Ureter (tissue), 1 donor: ENCODE results near the gene APH1A. TPM values are rescaled to one million over a fixed set of nuclear protein-coding genes. Genes with fewer than 3 reads are reported as not detected.
"Not testable (repeated sequence)": the region's sequence is repeated elsewhere in the genome, so short reads cannot be mapped to it uniquely, and the experiment has no call there.

Source experiments
- DNase-seq: peaks from one replicate; pipeline ENCODE4 v3.0.0-alpha.2; 2020; ENCODE audit warnings: low spot score
- total RNA-seq: library from RNA; stranded (reverse); gene quantifications from one replicate; pipeline ENCODE4 v1.2.4, GENCODE V29; 2023
- donor health status: DM: yes; HTN: yes; CAD: no.

APH1A gene
- 133 TPM for total RNA-seq

DNA sequence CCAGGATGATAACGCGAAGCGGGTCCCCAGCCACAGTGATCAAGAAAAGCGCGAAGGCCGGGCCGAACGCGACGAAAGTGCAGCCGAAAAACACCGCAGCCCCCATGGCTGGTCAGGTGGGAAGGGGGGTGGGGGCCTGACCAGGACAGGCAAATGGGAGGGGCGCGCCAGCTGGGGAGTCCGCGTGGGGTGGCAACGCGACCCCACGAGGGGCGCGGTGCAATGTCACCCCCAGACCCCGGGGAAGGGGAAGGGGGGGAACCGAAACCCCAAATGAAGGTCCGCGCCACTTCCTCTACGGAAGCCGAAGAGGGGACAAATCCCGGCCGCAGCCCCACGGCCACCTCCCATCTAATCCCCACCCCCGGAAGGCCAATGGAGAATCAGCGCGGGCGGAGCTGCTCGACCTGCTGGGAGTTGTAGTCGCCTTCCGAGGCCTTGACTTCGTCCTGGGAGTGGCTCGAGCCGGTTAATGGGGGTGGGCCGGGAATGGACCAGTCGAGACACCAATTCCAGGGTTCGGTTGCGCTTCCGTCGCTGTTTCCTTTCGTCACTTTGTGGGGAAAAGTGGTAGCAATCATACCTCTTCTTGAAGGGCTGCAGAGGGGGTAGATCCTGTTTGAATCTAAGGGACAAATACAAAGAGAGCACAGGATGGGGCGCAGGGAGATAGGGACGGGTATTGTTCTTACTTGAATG lies at the start of gene APH1A:
Gene APH1A (minus strand): TSS at position 312 of the 699 bp plus-strand sequence. CDS start 206 bp downstream, at position 106.
- peak; percentile 98 for DNase-seq

DNA sequence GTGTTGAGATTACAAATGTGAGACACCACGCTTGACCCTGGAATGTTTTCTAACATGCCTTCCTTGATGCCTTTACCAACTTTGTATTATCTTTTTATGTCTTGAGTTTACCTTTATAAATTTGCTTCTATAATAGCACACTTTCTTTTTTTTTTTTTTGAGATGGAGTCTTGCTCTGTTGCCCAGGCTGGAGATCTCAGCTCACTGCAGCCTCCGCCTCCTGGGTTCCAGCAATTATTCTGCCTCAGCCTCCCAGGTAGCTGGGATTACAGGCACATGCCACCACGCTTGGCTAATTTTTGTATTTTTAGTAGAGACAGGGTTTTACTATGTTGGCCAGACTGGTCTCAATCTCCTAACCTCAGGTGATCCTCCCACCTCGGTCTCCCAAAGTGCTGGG lies 45.9 kb upstream of the APH1A start:
- DNase-seq: not testable (repeated sequence)

DNA sequence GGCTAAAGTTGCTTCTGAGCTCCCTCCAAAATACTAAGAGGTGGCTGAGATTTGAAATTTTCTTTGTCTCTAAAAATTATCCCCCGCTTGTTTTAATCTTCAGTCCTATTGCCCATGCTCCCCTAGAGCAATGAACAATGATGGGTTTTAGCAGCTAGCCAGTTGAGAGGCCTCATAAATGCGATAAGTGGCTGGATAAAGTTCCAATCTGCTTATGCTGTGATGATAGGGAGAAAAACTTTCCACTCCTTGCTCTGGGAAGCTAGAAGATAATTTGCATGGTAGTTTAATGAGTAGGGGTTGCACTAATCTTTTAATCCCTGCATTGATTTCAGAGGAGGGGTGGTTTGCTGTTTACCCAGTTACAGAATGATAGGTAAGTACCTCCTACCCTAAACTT lies 42.9 kb upstream of the APH1A start:
- DNase-seq: no peak

DNA sequence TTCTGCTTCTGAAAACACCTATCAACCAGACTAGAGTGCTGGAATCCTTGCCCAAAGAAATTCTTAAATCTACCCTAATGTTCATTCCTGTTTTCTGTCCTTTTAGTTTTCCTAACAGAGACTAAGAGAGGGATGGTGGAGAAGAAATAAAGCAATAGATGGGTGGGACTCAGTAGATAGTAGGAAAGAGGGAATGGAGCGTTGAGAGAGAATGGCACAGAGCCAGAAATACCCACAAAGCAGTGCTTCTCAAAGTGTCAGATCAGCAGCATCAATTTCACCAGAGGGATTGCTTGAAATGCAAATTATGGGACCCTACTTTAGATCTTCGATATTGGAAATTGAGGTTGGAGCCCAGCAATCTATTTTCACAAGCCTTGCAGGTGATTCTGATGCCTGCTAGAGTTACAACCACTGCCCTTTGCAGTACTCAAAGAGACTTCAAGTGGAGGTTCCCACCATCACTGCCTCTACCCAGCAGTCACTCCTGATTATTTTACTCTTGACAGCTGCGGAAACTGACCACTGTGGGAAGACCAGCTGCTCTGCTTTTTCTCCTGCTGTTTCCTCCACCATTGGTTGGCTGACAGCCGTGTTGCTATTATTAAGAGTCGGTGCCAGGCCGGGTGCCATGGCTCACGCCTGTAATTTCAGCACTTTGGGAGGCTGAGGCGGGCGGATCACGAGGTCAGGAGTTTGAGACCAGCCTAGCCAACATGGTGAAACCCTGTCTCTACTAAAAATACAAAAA lies 41.1 kb upstream of the APH1A start:
- no peak for DNase-seq

DNA sequence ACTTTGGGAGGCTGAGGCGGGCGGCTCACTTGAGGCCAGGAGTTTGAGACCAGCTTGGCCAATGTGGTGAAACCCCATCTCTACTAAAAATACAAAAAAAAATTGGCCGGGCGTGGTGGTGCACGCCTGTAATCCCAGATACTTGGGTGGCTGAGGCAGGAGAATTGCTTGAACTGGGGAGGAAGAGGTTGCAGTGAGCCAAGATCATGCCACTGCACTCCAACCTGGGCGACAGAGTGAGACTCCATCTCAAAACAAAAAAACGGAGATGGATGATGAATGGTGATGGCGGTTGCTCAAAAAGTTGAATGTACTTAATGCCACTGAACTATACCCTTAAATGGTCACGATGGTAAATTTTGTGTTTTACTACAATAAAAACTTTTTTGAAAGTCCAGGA lies 39.8 kb upstream of the APH1A start:
- not testable (repeated sequence) for DNase-seq

DNA sequence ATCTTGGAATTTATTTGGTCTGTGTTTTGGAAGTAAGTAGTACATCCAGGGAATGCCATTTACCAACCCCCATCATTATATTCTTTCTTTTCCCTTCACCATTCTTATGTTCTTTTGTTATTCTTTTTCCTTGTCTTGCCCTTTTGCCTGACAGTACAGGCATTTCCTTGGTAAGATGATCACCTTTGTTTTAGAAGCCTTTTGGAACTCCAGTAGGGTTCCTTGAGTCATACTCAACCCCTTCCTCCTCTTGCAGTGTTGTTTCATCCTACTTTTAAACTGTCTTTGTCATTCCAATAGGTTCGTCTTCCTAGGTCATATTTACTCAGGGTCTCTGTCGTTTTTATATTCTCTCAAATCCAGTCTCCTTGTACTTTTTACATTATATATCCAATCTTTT lies 34.1 kb upstream of the APH1A start:
- DNase-seq: no peak

DNA sequence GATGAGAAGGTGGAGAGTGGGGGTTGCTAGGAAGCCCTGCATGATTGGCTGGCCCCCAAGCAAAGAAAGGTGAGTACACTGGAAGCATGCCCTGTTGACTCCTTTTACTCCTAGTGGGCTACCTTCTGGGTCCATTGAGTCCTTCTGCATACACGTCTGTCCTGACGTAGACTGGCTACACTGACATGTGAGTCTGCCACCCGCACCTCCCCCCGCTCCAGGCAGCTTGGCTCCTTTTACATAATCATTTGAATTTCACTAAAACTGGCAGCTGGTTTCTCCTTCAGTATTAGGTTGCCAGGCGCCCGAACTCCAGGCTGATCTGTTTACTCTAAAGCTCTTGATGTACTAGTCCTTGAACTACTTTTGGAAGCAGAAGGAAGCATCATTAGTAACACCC lies 33.5 kb upstream of the APH1A start:
- DNase-seq: no peak

DNA sequence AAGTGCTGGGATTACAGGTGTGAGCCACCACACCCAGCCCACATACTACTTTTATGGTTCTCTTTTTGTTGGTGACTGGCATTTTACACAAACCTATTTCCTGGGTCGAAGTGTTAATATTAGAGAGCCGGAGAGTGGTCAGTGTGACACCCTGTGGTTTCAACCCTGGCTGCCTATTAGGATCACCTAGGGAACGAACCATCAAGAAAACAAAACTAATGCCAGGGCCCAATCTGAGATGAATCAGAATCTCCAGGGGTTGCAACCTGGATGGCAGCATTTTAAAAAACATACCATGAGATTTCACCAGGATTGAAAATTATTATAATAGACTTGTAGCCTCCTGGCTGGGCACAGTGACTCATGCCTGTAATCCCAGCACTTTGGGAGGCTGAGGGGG lies 30.9 kb upstream of the APH1A start:
- DNase-seq: no peak

DNA sequence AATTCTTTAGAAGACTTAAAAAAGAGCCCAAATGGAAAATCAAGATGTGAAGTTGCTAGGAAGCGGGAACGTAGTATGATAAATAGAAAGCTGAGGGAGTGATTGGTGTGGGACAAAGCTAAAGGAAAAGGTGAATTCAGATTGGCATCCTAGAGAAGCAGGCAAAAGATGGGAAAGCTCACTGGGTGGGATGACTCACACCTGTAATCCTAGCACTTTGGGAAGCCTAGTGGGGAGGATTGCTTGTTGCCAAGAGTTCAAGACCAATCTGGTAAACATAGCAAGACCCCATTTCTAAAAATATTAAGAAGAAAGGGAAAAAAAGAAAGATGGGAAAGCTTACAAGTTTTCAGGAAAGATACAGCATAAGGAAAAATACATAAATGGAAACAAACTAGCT lies 26.7 kb upstream of the APH1A start:
- no peak for DNase-seq

DNA sequence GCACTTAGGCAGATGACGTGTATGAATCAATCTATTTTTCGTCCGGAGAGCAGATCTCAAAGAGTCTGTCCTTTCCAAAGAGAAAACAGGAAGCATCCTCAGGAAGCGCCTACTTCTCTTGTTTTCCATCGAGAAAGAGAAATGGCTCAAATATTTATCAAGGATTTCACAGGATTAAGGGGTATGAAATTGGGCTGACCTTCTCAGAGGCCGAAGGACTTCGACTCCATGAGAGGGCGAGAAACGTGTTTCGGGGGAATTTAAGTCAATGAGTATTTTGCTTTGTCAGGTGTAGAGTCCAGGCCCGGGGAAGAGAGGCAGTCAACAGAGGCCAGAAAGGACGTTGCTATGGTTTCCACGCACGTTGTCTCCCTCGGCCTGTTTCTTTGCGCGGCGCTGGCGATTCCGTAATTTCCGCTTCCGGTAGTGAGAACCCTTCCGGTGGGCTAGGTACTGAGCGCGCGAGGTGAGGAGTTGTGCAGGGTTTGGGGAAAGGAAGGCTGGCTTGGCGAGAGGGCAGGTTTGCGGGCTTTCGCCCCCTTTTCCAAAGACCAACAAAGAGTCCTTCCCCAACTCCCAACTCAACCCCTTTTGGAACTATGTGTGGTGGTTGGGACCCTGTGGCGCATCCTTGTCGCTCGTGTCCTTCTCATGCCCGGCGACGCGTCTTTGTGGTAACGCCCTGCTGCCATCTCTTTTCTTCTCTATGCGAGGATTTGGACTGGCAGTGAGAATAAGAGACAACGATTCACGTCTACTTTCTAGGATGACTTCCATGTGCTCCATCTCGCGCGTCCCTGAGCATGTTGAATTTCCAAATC lies 24.8 kb upstream of the APH1A start, which contains the start of gene MRPS21:
Gene MRPS21 (plus strand): TSS at position 429 of the 821 bp plus-strand sequence. CDS start 506 bp downstream, outside the sequence.
- peak; percentile 92 for DNase-seq

DNA sequence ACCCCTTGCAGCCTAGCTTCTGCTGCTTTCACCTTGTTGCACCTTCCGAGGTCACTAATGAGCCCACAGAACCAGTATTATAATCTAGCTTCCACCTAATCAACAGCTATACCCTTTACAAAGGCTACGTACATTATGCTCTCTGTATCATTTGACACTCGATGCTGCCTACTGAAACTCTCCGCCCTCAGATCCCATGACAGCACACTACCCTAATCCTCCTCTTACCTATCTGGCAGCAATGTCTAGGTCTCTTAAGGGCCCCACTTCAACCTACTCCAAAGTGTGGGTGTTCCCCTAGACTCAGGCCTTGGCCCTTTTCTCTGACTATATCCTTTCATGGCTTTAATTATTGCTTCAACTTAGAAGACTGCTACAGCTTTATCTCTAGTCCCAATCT lies 20.0 kb upstream of the APH1A start:
- DNase-seq: no peak

DNA sequence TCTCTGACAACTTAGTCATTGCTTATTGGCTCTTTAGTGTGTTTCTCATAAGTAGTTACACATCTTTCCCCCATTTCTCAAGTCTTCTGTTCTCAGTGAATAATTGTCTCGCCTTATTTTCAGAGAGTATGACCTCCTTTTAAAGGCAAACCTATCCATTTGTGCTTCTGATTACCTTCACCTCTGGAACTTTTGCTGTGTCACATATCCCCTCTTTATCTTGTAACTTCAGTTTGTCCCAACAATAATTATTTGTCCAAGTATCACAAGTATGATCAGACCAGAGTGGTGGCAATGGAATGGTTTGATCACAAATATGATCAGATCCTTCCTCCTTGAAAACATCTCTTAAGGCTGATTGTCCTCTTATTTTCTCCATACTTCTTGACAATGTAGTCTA lies 19.6 kb upstream of the APH1A start:
- no peak for DNase-seq

DNA sequence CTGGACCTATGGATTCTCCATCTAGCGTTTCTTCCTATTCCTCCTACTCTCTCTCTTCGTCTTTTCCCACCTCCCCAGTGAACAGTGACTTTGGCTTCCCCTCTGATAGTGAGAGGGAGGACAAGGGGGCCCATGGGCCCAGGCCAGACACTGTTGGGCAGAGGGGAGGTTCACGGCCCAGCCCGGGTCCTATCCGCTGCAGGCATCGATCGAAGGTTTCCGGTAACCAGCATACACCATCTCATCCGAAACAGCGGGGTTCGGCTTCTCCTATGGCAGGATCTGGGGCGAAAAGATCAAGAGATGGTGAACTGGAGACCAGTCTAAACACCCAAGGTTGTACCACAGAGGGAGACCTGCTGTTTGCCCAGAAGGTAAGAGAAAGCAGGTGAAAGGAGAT lies 14.4 kb upstream of the APH1A start:
- DNase-seq: no peak

DNA sequence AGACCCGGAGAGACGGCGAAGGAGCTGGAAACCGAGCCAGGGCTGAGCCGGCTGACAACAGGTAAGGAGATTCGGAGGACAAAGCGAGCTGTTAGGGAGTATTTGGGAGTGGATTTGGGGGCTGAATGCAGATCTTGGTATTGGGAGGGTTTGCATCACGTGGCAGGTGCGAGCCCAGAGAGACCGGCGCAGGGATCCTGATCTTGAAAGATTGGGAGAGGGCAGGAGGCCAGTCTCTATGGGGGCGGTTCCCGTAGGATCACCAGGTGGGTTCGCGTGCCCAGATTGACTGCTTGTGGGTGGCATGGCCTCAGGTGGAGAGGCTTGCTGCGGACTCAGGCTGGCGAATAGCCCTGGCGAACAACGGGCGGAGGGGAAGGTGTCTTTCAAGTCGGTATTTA lies 13.7 kb upstream of the APH1A start:
- no peak for DNase-seq

DNA sequence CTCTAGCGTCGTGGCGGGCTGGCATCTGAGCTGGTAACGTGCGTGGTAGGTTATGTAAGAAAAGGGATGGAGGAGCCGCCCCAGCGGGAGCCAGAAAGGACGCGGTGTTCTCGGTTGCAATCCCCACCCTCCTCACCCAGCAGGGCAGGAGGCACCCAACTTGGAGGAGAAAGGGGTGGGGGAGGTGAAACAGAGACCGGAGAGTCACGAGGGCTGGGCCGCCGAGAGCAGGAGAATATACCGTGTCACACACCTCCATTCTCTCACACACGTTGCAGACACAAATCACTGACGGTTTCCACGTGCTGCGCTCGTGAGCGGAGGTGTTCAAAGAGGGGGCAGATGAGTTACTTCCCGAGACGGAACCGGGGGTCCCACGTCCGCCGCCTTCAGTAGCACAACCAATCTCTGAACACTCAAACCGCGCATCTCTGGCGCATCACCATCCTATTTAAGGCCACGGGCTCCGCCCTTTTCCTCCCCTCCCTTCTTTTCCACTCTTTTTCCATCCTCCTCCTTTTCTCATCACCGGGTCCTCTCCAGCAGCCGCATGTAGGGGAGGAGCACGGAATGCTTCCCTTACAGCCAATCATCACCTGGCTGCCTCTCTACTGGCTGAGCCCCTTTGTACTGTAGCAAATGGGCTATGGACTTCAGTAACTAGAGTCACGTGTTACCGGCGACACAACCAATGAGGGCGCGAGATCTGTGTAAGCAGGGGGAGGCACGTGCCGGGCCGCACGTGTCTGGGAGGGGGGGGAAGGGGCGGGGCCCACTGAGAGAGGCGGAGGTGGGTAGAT lies 13.1 kb upstream of the APH1A start, which contains the start of gene CIART:
Gene CIART (plus strand): TSS at position 797 of the 800 bp plus-strand sequence. CDS start 714 bp downstream, outside the sequence.
- DNase-seq: peak; percentile 93

DNA sequence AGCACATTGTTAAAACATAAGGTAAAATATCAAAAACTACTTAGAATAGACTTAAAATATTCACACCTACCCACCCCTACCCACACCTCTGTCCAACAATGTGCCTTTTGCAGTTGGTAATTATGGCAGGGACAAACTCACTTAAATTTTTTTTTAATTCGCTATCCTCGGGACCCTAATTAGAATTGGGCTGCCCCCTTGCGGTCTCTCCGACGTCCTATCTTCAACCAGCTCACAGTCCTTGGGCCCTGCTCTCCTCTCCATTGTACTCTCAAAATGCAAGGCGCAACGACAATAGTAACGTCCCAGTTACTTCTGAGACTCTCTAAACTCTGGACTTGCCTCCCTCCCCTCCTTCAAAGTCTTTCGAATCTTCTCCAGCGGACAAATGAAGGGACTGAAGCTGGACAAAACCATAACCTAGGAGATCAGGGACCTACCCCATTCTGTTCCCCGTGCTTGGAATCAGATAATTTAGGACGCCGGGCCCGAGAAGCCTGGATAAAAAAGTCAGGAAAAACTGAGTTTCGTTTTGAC lies 12.5 kb upstream of the APH1A start:
- DNase-seq: peak; percentile 77

DNA sequence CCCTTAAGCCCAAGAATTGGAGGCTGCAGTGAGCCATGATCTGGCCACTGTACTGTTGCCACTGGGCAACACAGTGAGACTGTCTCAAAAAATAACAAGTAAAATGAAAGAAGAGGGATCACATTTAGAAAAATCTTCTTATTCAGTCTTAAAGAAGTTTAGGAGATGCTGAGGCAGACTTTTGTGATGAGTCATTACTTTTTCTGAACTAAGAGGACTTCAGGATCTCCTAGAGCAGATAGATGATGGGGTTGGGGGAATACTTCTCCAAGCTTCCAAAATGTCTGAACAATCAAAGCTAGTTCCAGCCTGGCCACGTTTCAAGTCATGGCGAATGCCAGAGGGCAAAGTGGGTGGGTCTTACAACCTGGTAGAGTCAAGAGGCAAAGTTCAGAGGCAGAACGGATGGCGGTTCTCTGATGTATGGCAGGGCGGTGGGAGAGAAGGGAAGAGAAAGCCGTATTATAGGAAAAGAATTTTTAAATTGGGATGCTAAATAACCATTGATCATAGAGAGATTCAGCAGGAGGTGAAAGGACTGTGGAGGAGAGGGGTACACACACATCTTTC lies 11.4 kb upstream of the APH1A start:
- DNase-seq: no peak

DNA sequence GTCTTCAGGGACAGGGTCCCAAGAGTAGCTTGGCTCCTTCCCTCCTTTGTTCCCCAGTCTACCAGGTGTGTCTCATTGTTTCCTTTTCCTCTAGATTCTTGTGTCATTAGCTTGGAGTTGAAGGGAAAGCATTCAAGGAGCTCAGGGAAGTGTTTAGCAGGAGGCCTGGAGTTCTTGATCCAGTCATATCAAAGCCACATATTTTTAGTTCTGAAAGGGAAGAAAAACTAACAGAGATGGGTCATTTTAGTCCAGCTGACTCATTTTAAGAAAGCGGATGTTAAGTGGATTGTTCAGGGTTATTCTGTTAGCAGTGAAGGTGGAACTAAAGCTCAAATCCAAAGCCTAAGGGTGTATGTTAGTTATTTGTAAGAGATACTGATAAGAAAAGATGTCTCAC lies 4.5 kb upstream of the APH1A start:
- DNase-seq: no peak

DNA sequence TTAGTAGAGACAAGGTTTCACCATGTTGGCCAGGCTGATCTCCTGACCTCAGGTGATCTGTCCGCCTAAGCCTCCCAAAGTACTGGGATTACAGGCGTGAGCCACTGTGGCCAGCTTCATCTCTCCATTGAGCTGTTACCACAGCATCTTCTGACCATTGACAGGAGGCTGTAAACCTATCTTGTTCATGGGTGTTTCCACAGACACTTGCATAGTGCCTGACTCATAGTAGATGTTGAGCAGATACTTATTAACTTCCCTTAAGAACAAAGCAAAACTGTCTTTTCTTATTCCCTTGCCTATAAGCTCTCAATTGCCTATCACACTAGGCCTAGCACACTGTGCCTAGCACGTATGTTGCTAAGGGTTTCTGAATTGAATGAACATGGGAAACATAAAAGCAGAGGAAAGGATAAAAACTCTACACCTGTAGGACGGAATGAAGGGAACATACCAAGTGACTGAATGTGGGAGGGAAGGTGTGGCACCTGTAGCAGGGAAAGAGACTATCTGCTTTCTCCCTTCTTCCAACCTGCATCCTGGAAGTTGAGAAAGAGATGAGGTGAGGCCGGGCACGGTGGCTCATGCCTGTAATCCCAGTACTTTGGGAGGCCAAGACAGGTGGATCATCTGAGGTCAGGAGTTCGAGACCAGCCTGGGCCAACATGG lies 2.6 kb upstream of the APH1A start:
- DNase-seq: no peak

DNA sequence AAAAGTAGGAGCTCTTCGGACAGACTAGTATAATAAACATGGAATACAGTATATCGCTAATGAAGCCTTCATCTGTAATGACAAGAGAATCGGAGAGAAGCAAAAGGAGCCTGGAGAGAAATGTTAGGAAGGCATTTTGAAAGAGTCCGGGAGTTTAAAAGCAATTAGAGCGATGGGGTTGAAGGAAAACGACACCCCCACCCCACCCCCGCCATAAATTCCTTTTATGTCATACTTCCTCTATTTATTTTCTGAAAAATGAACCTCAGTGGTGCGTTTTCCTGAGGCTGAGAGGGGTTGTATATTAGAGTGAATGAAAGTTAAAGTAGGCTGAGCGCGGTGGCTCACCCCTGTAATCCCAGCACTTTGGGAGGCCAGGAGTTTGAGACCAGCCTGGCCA lies 635 bp upstream of the APH1A start:
- no peak for DNase-seq
